ENCODE results near the gene TCF4.

The TCF4 gene

GRCh38 chr18:55199291-55199963 is 388.6 kb downstream of the TCF4 start:
- TF ChIP-seq CTCF (IDR thresholded peaks at IDR 0.05; ENCODE audit: insufficient read depth, low read length) (no peak), GABPA (IDR thresholded peaks at IDR 0.05; ENCODE audit: low read depth) (no peak)
- Histone ChIP-seq H3K27me3 (ENCODE audit: insufficient read depth, poor library complexity, severe bottlenecking) (peaks cover 7% of the 10 kb centered on the region), H3K4me3 (replicated peaks; ENCODE audit: insufficient read depth, low read length) (no peak overlapping the region), H3K27ac (replicated peaks) (no peak overlapping the region)
- DNase-seq (ENCODE audit: low read depth in 1 of 2, low spot score in 1 of 2) = no peak

- no peak overlapping the region for H3K27ac ChIP-seq (replicated peaks)
- TF ChIP-seq REST (IDR thresholded peaks at IDR 0.05; ENCODE audit: insufficient replicate concordance, low read depth) = no peak
- TF ChIP-seq POLR2AphosphoS5 (IDR thresholded peaks at IDR 0.05; ENCODE audit: low read depth) = no peak
- TF ChIP-seq GABPA (IDR thresholded peaks at IDR 0.05; ENCODE audit: low read depth) = no peak
- no peak for TF ChIP-seq CTCF (IDR thresholded peaks at IDR 0.05; ENCODE audit: insufficient read depth, low read length)
- TF ChIP-seq SPI1 (IDR thresholded peaks at IDR 0.05; ENCODE audit: borderline replicate concordance, low read depth) = no peak
- peaks cover 3% of the 10 kb centered on the region for H3K27me3 ChIP-seq (ENCODE audit: insufficient read depth, poor library complexity, severe bottlenecking)
- H3K4me3 ChIP-seq (replicated peaks; ENCODE audit: insufficient read depth, low read length) = no peak overlapping the region
- no peak for DNase-seq (ENCODE audit: low read depth in 1 of 2, low spot score in 1 of 2)
These were observed 392.1 kb downstream of the TCF4 start for GRCh38 chr18:55195863-55196262.

- TF ChIP-seq POLR2AphosphoS5 (IDR thresholded peaks at IDR 0.05; ENCODE audit: low read depth) (no peak), CTCF (IDR thresholded peaks at IDR 0.05; ENCODE audit: insufficient read depth, low read length) (no peak), SPI1 (IDR thresholded peaks at IDR 0.05; ENCODE audit: borderline replicate concordance, low read depth) (no peak), GABPA (IDR thresholded peaks at IDR 0.05; ENCODE audit: low read depth) (no peak), REST (IDR thresholded peaks at IDR 0.05; ENCODE audit: insufficient replicate concordance, low read depth) (no peak)
- DNase-seq (ENCODE audit: low read depth in 1 of 2, low spot score in 1 of 2) = no peak
- Histone ChIP-seq H3K4me3 (replicated peaks; ENCODE audit: insufficient read depth, low read length) (no peak overlapping the region), H3K27ac (replicated peaks) (no peak overlapping the region), H3K27me3 (ENCODE audit: insufficient read depth, poor library complexity, severe bottlenecking) (no peaks in the 10 kb centered on the region)
These were observed 398.0 kb downstream of the TCF4 start for GRCh38 chr18:55189972-55190371.

- Histone ChIP-seq H3K4me3 (replicated peaks; ENCODE audit: insufficient read depth, low read length) (no peak overlapping the region), H3K27ac (replicated peaks) (no peak overlapping the region), H3K27me3 (ENCODE audit: insufficient read depth, poor library complexity, severe bottlenecking) (no peaks in the 10 kb centered on the region)
- DNase-seq (ENCODE audit: low read depth in 1 of 2, low spot score in 1 of 2) = no peak
- TF ChIP-seq CTCF (IDR thresholded peaks at IDR 0.05; ENCODE audit: insufficient read depth, low read length) (no peak), REST (IDR thresholded peaks at IDR 0.05; ENCODE audit: insufficient replicate concordance, low read depth) (no peak), POLR2AphosphoS5 (IDR thresholded peaks at IDR 0.05; ENCODE audit: low read depth) (no peak), SPI1 (IDR thresholded peaks at IDR 0.05; ENCODE audit: borderline replicate concordance, low read depth) (no peak), GABPA (IDR thresholded peaks at IDR 0.05; ENCODE audit: low read depth) (no peak)
These were observed 401.4 kb downstream of the TCF4 start for GRCh38 chr18:55186588-55186987.

Measured in HL-60 (cell line).